PC-3 (cell line): Measurements from ENCODE around the gene CDH13.

Experiments used
- EZH2phosphoT487 ChIP-seq: fragments of 300-600 bp; sonication (generic); IDR thresholded peaks from 2 replicates; pipeline ENCODE4 v1.6.1; 2018; ENCODE audit warnings: mild to moderate bottlenecking, antibody characterized with exemption, low read length, borderline replicate concordance
- TF ChIP-seq, protein P1 (sequence below): fragments of 300-600 bp; sonication (generic); conservative IDR thresholded peaks from 2 replicates; pipeline ENCODE4 v1.5.1; 2017; ENCODE audit warnings: antibody characterized with exemption, low read depth, mild to moderate bottlenecking, low read length

DNA sequence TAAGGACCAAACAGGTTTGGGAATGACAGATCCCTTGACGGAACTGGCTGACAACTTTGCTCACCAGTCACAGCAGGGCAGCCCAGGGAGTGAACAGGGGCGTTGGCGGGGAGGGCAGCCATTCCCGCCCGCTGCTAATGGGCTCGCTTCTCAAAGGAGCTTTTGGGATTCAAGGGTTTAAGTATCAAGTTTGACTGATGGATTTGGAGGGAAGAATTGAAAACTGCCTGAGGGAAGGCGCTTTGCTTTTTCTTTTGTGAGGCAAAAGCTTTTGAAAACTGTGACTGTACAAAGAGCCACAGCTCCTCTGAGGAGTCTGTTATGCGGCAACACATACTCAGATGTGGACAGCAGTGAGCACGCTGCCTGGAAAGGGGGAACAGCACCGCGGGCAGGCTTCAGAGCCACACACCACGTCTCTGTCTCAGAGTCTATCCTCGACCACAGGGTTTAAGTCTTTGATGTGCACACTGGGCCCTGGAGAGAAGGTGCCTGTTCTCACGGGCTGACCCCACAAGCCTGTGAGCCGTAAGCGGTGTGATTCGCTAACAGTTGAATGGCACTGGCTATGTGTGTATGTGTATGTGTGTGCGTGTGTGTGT, 1101.1 kb downstream of the CDH13 start:
- no peak for TF ChIP-seq EZH2phosphoT487
- TF ChIP-seq, protein P1, sequence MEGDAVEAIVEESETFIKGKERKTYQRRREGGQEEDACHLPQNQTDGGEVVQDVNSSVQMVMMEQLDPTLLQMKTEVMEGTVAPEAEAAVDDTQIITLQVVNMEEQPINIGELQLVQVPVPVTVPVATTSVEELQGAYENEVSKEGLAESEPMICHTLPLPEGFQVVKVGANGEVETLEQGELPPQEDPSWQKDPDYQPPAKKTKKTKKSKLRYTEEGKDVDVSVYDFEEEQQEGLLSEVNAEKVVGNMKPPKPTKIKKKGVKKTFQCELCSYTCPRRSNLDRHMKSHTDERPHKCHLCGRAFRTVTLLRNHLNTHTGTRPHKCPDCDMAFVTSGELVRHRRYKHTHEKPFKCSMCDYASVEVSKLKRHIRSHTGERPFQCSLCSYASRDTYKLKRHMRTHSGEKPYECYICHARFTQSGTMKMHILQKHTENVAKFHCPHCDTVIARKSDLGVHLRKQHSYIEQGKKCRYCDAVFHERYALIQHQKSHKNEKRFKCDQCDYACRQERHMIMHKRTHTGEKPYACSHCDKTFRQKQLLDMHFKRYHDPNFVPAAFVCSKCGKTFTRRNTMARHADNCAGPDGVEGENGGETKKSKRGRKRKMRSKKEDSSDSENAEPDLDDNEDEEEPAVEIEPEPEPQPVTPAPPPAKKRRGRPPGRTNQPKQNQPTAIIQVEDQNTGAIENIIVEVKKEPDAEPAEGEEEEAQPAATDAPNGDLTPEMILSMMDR: no peak
